ENCODE measurements around the gene ERICH2. TPM values are rescaled to one million over a fixed set of nuclear protein-coding genes. Genes with fewer than 3 reads are reported as not detected.

The ERICH2 gene
- total RNA-seq, 1 experiment from 2014 or later = 7.2 TPM

DNA sequence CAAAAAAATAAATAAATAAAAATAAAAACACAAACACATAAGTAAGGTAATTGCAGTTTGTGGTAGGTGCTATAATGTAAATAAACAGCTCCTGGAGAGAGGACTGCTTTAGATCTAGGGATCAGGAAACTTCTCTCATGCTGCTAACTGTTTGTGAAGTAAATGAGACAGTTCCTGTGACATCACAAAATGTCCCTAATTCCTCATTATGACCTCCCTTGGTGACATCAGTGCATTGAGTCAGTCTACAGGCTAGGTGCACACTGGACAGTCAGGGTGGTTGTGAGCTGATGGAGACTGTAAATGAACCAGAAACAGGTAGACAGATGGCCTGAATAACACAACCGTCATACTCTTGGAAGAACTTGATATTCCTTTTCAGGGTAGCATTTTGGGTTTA lies 13.4 kb downstream of the ERICH2 start:
- Mint-ChIP-seq H3K36me3 (ENCODE audit: insufficient read depth, unreplicated experiment) (no peaks in the 10 kb centered on the region), H3K4me1 (ENCODE audit: insufficient read depth, unreplicated experiment) (no peaks in the 10 kb centered on the region), H3K27me3 (ENCODE audit: insufficient read depth, unreplicated experiment) (no peaks in the 10 kb centered on the region), H3K27ac (ENCODE audit: low read depth, unreplicated experiment) (no peak overlapping the region), H3K4me3 (ENCODE audit: unreplicated experiment) (no peak overlapping the region), H3K9me3 (ENCODE audit: unreplicated experiment) (no peaks in the 10 kb centered on the region)
- ChIA-PET CTCF (interaction anchor here (0.6 to 1.1 kb wide), 5 partner anchors 15 to 413 kb away, joined by 3 to 6 read pairs (median 3); no protein-coding TSS in a partner anchor), POLR2A (interaction anchor here (1.1 to 2.4 kb wide), 4 partner anchors 12 to 45 kb away, joined by 3 to 7 read pairs (median 4); partner anchors contain the start of genes ERICH2 and GAD1)
- no peak for DNase-seq (ENCODE audit: unreplicated experiment)
- intact Hi-C loops (cut with micrococcal nuclease) = no loop called here
- BruUV-seq (replicated peaks) = no TSS peak
- TF ChIP-seq, protein P1, sequence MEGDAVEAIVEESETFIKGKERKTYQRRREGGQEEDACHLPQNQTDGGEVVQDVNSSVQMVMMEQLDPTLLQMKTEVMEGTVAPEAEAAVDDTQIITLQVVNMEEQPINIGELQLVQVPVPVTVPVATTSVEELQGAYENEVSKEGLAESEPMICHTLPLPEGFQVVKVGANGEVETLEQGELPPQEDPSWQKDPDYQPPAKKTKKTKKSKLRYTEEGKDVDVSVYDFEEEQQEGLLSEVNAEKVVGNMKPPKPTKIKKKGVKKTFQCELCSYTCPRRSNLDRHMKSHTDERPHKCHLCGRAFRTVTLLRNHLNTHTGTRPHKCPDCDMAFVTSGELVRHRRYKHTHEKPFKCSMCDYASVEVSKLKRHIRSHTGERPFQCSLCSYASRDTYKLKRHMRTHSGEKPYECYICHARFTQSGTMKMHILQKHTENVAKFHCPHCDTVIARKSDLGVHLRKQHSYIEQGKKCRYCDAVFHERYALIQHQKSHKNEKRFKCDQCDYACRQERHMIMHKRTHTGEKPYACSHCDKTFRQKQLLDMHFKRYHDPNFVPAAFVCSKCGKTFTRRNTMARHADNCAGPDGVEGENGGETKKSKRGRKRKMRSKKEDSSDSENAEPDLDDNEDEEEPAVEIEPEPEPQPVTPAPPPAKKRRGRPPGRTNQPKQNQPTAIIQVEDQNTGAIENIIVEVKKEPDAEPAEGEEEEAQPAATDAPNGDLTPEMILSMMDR (IDR thresholded peaks at IDR 0.05; ENCODE audit: unreplicated experiment) = no peak

DNA sequence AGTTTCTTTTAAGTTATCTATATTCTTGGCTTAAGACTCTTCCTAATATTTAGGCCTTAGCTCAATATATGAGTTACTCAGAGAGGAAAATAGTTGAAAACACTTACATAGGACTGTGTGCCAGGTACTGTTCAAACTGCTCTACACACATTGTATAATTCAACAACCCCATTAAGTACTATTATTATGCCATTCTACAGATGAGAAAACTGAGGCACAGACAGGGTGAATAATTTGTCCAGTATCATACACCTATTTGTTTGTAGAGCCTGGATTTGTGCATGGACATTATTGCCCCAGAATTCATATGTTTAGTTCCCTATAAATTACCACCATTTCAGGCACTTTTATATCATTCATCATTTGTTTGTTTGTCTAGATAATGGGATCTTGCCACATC lies 28.8 kb downstream of the ERICH2 start:
- ChIA-PET CTCF (interaction anchor here (0.7 to 1.1 kb wide), 2 partner anchors 13 to 15 kb away, joined by 3 to 5 read pairs; no protein-coding TSS in a partner anchor), POLR2A (no interaction called here)
- H3K9me3 Mint-ChIP-seq (ENCODE audit: unreplicated experiment) = no peaks in the 10 kb centered on the region
- H3K4me1 Mint-ChIP-seq (ENCODE audit: insufficient read depth, unreplicated experiment) = no peaks in the 10 kb centered on the region
- intact Hi-C loops (cut with micrococcal nuclease) = no loop called here
- H3K27me3 Mint-ChIP-seq (ENCODE audit: insufficient read depth, unreplicated experiment) = no peaks in the 10 kb centered on the region
- no peak for DNase-seq (ENCODE audit: unreplicated experiment)
- BruUV-seq (replicated peaks) = no TSS peak
- no peaks in the 10 kb centered on the region for H3K36me3 Mint-ChIP-seq (ENCODE audit: insufficient read depth, unreplicated experiment)
- TF ChIP-seq, protein P1 (IDR thresholded peaks at IDR 0.05; ENCODE audit: unreplicated experiment) = no peak
- no peak overlapping the region for H3K4me3 Mint-ChIP-seq (ENCODE audit: unreplicated experiment)
- H3K27ac Mint-ChIP-seq (ENCODE audit: low read depth, unreplicated experiment) = no peak overlapping the region

DNA sequence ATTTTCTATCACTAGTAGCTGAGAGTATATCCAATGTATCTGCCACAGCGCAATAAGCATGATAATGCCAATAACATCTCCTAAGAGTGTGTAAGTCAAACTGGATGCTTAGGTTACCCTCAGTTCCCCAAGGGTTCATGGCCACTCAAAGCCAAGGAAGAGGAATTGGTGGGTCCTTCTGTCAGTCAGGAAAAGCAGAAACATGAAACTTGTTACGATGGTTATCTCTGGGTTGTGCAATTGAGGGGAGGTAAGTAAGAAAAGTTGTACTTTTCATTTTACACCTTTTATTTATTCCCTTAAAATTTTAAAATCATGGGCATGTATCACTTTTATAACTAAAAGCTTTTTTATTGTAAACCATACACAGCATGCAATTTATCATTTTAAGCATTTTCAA lies 36.4 kb downstream of the ERICH2 start:
- no peaks in the 10 kb centered on the region for H3K27me3 Mint-ChIP-seq (ENCODE audit: insufficient read depth, unreplicated experiment)
- no peaks in the 10 kb centered on the region for H3K36me3 Mint-ChIP-seq (ENCODE audit: insufficient read depth, unreplicated experiment)
- no peaks in the 10 kb centered on the region for H3K9me3 Mint-ChIP-seq (ENCODE audit: unreplicated experiment)
- ChIA-PET CTCF (interaction anchor here (0.6 to 11.5 kb wide), 5 partner anchors 9 to 409 kb away, joined by 3 to 125 read pairs (median 4); no protein-coding TSS in a partner anchor), POLR2A (no interaction called here)
- no TSS peak for BruUV-seq (replicated peaks)
- intact Hi-C loops (cut with micrococcal nuclease) = no loop called here
- no peak overlapping the region for H3K4me3 Mint-ChIP-seq (ENCODE audit: unreplicated experiment)
- H3K4me1 Mint-ChIP-seq (ENCODE audit: insufficient read depth, unreplicated experiment) = no peaks in the 10 kb centered on the region
- no peak overlapping the region for H3K27ac Mint-ChIP-seq (ENCODE audit: low read depth, unreplicated experiment)
- DNase-seq (ENCODE audit: unreplicated experiment) = no peak
- TF ChIP-seq, protein P1 (IDR thresholded peaks at IDR 0.05; ENCODE audit: unreplicated experiment) = no peak

DNA sequence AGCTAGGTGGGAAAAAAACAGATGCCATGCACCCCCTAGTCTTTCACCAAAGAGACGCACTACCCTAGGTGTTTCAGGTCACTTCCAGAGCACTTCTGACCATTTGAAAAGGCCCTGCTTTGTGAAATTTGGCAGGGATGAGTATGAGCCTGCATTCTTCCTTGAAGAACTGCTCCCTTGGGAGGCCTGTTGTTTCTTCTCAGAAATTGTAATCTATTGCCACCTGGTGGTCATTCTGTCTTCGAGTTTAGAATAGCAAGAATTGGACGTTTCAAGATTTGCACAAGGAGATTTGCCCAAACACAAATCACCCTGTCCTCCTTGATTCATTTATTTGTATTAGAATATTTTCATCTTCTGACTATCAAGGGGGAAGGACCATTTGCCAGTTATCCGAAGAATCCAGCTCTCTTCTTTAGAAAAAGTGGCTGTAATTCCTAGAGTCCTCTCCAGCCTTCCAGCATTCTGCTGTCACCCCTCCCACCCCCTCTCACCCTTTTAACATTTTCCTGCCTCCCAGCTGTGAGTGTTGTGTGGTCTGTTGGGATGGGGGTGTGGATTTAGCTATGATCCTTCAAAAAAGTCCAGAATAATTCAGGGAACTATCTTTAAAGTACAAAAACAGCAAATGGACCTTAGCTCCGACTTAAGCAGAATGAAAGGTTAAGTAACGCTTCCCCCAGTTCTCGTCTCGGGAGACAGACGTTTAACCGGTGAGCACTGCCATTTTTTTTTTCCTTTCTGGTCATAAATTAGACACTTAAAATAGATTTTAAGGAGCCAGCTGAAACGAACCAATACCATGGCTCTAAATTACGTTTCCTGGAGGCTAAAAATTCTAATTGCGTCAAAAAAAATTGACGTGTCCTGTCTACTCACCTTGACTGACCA lies 42.8 kb downstream of the ERICH2 start:
- peak; percentile 82 for DNase-seq (ENCODE audit: unreplicated experiment)
- TF ChIP-seq, protein P1 (IDR thresholded peaks at IDR 0.05; ENCODE audit: unreplicated experiment) = peak; percentile 59
- H3K27me3 Mint-ChIP-seq (ENCODE audit: insufficient read depth, unreplicated experiment) = peaks cover 24% of the 10 kb centered on the region
- ChIA-PET CTCF (interaction anchor here (0.6 to 11.5 kb wide), 66 partner anchors 9 to 947 kb away, joined by 3 to 125 read pairs (median 4); no protein-coding TSS in a partner anchor), POLR2A (interaction anchor here (0.6 to 1.4 kb wide), 6 partner anchors 43 to 752 kb away, joined by 3 to 7 read pairs (median 4); partner anchors contain the start of gene ERICH2)
- intact Hi-C loops (cut with micrococcal nuclease) = loop anchor here (1.0 to 10.0 kb wide), 6 partner anchors 77 to 878 kb away; no protein-coding TSS in a partner anchor
- BruUV-seq (replicated peaks) = no TSS peak
- no peak overlapping the region for H3K27ac Mint-ChIP-seq (ENCODE audit: low read depth, unreplicated experiment)
- no peaks in the 10 kb centered on the region for H3K4me1 Mint-ChIP-seq (ENCODE audit: insufficient read depth, unreplicated experiment)
- no peaks in the 10 kb centered on the region for H3K9me3 Mint-ChIP-seq (ENCODE audit: unreplicated experiment)
- no peak overlapping the region for H3K4me3 Mint-ChIP-seq (ENCODE audit: unreplicated experiment)
- no peaks in the 10 kb centered on the region for H3K36me3 Mint-ChIP-seq (ENCODE audit: insufficient read depth, unreplicated experiment)

Measured in MCF 10A (cell line).